Limb (tissue), 2 donors: ENCODE measurements around the gene EVI5L.

Experiments used
- DNase-seq, 2 donors: peaks; one replicate each; pipeline ENCODE4 v3.0.0-alpha.2; 2016; ENCODE audit errors: extremely low spot score in 2 of 2

The EVI5L gene

DNA sequence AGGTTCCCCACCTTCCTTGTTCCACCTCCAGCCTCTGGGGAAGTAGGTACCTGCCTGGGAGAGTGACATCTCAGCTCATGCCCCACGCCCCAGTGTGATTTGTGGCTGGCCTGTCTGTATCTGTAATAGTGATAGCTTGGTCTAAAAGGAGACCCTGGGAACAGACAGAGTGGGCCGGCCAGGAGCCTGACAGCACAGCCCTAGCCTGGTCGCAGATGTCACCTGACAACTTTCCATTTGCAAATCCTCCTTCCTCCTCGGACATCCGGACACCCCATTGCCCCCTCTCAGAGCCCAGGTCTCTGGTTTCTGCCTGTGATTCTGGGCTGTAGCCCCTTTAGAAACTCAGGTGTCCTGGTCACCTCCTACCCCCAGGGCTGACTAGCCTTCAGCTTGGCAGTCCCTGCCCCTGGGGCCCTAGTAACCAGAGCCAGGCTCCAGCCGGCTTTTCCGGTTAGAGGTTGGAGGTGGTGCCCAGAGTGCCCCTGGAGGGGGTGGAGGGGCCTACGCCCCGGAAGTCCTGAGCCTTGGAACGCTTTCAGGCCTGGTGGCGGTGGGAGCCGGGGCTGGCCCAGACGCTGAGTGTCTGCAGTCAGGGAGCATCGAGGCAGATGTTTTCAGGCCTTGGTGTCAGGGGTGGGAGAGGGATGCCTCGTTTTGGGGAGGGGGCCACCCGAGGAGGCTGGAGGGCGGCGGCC, 64.7 kb downstream of the EVI5L start:
- no peak for DNase-seq

- no peak for DNase-seq
Observed at GRCh38 chr19:7895565-7895964, 65.5 kb downstream of the EVI5L start.

DNA sequence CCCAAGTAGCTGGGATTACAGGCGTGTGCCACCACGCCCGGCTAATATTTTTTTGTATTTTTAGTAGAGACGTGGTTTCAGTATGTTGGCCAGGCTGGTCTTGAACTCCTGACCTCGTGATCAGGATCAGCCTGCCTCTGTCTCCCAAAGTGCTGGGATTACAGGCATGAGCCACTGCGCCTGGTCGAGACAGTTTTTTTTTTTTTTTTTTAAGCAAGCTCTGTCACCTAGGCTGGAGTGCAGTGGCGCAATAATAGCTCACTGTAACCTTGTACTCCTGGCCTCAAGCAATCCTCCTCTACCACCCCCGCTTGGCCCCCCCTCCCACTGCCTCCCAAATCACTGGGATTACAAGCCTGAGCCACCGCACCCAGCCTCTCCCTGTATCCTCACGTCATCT, 67.3 kb downstream of the EVI5L start:
- no peak for DNase-seq

DNA sequence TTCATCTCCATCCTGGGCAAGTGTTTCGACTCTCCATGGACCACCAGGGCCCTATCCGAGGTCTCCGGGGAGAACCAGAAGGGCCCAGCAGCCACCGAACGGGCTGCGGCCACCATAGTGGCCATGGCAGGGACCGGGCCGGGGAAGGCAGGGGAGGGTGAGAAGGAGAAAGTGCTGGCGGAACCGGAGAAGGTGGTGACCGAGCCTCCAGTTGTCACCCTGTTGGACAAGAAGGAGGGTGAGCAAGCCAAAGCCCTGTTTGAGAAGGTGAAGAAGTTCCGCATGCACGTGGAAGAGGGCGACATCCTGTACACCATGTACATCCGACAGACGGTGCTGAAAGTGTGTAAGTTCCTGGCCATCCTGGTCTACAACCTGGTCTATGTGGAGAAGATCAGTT, 68.9 kb downstream of the EVI5L start:
- no peak for DNase-seq

- DNase-seq = no peak
Observed at GRCh38 chr19:7899751-7900378, 69.8 kb downstream of the EVI5L start.

DNA sequence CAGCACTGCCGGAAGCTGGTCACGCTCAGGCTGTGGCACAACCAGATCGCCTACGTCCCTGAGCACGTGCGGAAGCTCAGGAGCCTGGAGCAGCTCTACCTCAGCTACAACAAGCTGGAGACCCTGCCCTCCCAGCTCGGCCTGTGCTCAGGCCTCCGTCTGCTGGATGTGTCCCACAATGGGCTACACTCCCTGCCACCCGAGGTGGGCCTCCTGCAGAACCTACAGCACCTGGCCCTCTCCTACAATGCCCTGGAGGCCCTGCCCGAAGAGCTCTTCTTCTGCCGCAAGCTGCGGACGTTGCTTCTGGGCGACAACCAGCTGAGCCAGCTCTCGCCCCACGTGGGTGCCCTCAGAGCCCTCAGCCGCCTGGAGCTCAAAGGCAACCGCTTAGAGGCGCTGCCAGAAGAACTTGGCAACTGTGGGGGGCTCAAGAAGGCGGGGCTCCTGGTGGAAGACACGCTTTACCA, 70.4 kb downstream of the EVI5L start:
- DNase-seq = no peak

DNA sequence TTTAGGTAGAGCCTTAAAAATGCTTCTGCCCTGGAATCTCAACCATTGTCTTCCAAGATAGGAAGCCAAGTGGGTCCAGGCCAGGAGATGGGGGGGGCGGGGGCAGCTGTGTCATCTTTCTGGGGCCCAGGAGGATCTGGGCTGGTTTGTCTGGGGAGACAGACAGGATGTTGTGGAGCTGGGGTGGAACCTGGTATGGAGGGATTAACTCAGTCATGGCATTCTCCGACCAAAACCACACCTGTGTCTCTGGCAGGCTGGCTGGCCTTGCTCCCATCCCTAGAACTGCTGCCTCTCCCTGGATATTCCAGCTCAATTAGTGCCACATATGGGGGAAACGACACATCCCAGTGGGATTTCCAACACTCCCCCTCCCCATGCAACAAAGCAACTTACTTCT, 70.9 kb downstream of the EVI5L start:
- no peak for DNase-seq

DNA sequence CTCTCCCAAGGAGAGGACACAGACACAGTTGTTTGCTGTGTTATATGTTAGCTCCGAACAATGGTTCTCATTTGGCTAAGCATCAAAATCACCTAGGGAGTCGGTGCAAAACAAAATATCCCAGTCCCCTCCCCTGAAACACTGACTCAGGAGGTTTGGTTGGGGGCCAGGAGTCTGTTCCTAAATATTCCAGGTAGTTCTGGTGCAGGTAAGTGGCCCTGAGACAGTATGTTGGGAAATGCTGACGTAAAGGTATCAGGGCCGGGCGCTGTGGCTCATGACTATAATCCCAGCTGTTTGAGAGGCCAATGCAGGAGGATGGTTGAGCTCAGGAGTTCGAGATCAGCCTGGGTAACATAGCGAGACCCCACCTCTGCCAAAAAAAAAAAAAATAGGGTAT, 71.3 kb downstream of the EVI5L start:
- no peak for DNase-seq

- DNase-seq = no peak
Observed at GRCh38 chr19:7902796-7903243, 72.8 kb downstream of the EVI5L start.

DNA sequence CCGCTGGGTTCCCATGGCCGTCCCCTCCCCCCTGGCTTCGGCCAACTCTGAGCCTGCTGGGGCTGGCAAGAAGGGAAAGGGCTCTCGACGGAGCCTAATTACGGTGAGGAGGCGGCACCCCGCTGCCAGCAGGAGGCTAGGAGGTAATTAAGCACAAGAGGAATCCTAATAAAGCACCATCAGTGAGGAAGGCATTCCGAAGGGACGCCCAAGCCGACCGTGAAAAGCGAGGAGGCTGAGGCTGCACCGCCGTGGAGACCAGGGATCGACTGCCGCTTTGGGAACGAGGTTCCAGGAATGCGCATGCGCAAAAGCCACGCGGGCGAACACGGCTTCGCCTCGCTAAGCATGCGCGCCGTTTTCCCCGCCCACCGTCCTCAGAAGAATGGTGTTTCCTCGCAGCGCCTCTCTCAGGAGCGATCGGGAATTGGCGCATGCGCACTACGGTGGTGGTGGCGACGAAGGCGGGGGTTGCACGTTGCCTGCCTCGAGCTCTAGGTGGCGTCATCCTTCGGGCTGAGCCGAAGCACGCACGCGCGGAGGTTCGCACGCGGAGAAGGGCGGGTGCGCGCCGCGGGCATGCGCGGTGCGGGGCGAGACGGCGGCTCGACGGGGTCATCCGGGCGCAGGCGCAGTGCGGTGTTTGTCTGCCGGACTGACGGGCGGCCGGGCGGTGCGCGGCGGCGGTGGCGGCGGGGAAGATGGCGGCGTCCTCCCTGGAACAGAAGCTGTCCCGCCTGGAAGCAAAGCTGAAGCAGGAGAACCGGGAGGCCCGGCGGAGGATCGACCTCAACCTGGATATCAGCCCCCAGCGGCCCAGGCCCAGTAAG, 73.4 kb downstream of the EVI5L start, which contains the start of gene MAP2K7:
TSS of gene MAP2K7 (plus strand) at position 634 of the 830 bp plus-strand sequence. CDS start at position 702, 68 bp downstream.
- peak; percentile 99 to 100 for DNase-seq

GRCh38 chr19:7904074-7905020, 74.3 kb downstream of the EVI5L start:
- DNase-seq = no peak

DNA sequence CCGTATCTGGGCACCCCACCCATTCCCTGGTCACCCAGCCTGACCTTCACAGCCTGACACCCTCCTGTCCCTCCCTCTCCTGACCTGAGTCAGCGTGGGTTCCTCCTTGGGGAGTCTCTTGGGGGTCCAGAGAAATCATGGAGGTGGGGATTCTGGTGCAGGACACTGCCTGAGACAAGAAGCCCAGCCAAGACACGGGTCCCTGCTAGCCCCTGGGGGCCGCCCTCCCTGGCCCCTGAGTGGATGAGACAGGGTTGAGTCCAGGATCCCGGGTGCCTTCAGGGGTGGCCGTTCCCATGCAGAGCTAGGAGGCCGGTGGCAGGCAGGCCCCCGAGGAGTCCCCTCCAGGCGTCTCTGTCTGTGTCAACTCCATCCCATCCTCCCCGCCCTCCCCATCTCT, 75.2 kb downstream of the EVI5L start:
- DNase-seq = no peak

DNA sequence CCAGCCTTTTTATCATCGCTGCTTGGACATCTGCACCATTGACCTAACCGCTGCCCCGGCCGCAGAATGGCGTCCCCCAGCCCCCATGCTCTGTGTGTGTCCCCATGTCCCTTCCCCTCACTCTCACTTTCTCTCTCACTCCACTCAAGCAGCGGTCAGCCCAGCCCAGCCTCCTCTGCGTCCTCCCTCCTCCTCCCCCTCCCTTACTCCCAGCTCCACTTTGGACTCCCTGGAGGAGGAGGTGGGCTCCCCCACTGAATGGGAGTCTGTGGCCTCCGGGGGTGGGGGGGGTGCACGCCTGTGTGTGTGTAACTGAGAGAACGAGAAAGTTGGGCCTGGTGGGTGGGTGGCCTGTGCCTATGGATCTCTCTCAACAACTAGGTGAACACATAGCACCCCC, 75.8 kb downstream of the EVI5L start:
- peak in 1 of 2 donors; percentile 32 for DNase-seq

DNA sequence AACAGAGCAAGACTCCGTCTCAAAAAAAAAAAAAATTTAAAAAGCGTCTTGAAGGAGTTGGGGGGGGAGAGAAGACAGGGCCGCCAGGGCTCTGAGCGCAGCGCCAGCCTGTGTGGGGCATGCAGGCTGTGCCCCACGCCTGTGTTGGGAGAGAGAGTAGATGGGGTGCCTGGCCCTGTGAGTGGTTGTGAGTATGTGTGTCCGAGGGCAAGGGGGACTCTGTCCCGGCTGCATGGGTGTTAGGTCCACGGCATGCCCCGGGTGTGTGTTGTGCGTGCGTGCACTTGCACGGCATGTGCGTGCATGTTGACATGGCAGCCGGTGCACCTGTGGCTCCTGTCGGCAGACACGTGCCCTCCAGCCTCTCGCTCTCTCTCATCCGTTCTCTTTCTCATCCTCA, 77.1 kb downstream of the EVI5L start:
- no peak for DNase-seq

DNA sequence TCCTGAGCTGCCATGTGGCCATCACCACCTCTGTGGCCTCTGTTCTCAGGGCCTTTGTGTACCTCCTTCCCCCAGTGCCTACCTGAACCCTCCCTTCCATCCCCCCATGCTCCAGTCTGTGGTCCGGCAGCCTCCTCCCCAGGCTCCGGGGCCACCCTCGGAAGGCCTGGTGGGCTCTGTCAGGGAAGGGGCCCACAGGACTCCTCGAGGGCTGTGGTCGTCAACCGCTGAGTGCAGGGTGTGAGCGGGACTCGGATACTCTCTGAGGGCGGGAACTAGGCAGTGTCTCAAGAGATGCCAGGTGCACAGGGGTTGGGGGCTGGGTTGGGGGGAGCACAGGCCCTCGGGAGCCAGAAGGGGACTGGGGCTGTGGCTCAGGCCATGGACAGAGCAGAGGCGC, 77.5 kb downstream of the EVI5L start:
- DNase-seq = no peak

DNA sequence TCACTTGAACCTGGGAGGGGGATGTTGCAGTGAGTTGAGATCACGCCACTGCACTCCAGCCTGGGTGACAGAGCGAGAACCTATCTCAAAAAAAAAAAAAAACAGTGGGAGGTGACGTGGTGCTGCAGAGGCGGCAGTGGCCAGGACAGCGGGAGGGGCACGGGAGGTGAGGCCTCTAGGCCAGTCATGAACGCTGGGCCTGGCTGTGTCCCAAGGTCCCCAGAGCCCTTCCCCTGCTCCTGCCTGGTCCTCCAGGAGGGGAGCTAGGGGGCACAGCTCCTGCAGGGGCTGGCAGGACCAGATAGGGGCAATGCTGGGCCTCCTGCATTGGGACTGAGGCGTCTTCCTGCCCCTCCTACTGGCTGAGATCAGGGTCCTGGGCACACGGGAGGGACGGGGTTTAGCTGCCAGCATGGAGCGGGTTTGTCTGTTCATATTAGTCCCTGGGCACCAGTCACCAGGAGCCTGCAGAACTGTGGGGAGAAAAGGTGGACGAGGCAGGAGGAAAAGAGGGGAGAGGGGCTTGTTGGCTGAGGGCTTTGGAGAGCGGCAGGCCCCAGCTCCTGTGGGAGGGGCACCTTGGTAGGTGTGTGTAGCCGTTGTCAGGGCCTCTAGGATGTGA, 78.2 kb downstream of the EVI5L start:
- no peak for DNase-seq

- DNase-seq = no peak
Observed at GRCh38 chr19:7908742-7909461, 78.9 kb downstream of the EVI5L start.

DNA sequence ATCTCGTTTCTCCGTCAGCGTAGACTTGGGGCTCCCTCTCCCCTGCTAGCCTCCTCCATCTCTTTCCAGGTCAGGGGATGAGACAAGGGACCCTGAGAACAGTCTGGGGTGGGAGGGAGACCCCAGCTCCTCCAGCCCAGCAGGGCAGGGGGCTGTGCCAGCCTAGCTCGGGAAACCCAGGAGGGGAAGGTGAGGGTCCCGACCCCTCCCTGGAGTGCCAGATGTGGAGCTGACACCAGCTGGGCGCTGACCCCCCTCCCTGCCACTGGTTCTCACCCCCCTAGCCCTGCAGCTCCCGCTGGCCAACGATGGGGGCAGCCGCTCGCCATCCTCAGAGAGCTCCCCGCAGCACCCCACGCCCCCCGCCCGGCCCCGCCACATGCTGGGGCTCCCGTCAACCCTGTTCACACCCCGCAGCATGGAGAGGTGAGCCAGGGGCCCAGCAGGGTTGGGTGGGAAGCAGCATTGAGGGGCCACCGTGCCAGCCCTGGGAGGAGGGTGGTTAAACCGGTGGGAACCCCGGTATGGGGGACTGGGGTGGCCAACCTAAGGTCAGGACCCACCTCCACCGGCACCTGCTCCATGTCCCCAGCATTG, 79.6 kb downstream of the EVI5L start:
- DNase-seq = no peak

- no peak for DNase-seq
Observed at GRCh38 chr19:7910321-7911161, 80.5 kb downstream of the EVI5L start.
